Natural killer cell (primary cell): ENCODE data around the gene MMGT1. TPM values are rescaled to one million over a fixed set of nuclear protein-coding genes. Genes with fewer than 3 reads are reported as not detected.

Experiments used
- ATAC-seq, 3 donors: fragments of 150-1000 bp in 2 of 3; fragments of 200-7000 bp in 1 of 3; cut with Tn5 transposase; 1 replicate in 1 of 3; 2 replicates in 2 of 3; pipeline ENCODE4 v1.10.0; 2021; ENCODE audit warnings: mild to moderate bottlenecking in 2 of 3, moderate library complexity in 2 of 3
- DNase-seq, 2 donors: peaks; one replicate each; pipeline versions ENCODE4 v3.0.0 to v3.0.0-alpha.2; 2013 to 2021; ENCODE audit warnings: mixed read lengths in 1 of 2
- H3K27ac ChIP-seq: one replicate; pipeline ENCODE4 v1.5.1; 2013; ENCODE audit warnings: mild to moderate bottlenecking, low read length
- H3K27me3 ChIP-seq: one replicate; pipeline ENCODE4 v1.6.1; 2013; ENCODE audit warnings: low read length; ENCODE audit not compliant: control insufficient read depth, insufficient read depth
- H3K36me3 ChIP-seq: one replicate; pipeline ENCODE4 v1.6.1; 2013; ENCODE audit warnings: low read length; ENCODE audit not compliant: control insufficient read depth, insufficient read depth
- H3K4me1 ChIP-seq: one replicate; pipeline ENCODE4 v1.6.1; 2013; ENCODE audit warnings: low read length; ENCODE audit not compliant: control insufficient read depth, insufficient read depth
- H3K4me3 ChIP-seq: one replicate; pipeline ENCODE4 v1.5.1; 2013; ENCODE audit warnings: low read length
- H3K9me3 ChIP-seq: one replicate; pipeline ENCODE4 v1.6.1; 2013; ENCODE audit warnings: low read length; ENCODE audit not compliant: control insufficient read depth, insufficient read depth
- H3K27ac Mint-ChIP-seq, 2 donors: one replicate each; pipeline ENCODE4 v1.8.0; 2022; ENCODE audit warnings: mild to moderate bottlenecking in 2 of 2, mixed read lengths in 2 of 2, moderate library complexity in 1 of 2
- H3K27me3 Mint-ChIP-seq, 2 donors: one replicate each; pipeline ENCODE4 v1.8.0; 2022; ENCODE audit warnings: low read depth in 2 of 2, mixed read lengths in 2 of 2
- H3K36me3 Mint-ChIP-seq: one replicate; pipeline ENCODE4 v1.8.0; 2022; ENCODE audit warnings: mixed read lengths
- H3K4me1 Mint-ChIP-seq, 2 donors: one replicate each; pipeline ENCODE4 v1.8.0; 2022; ENCODE audit warnings: mixed read lengths in 2 of 2
- H3K4me3 Mint-ChIP-seq: one replicate; pipeline ENCODE4 v1.8.0; 2022; ENCODE audit warnings: mild to moderate bottlenecking, moderate library complexity, mixed read lengths
- H3K9me3 Mint-ChIP-seq, 2 donors: one replicate each; pipeline ENCODE4 v1.8.0; 2022; ENCODE audit warnings: mixed read lengths in 2 of 2
- WGBS: methylation state at CpG from one replicate; pipeline ENCODE4 v1.1.7; 2013; ENCODE audit warnings: missing lambda C conversion rate; ENCODE audit not compliant: insufficient coverage; 5-methylcytosine and 5-hydroxymethylcytosine counted together
- intact Hi-C: fragments of 100-400 bp; cut with micrococcal nuclease; formaldehyde crosslinking; loops from one replicate; pipeline ENCODE4 v1.14.2; 2022
- total RNA-seq, 4 donors: library from RNA; stranded (reverse); fragments of 120-200 nt in 1 of 4; gene quantifications; one replicate each; pipeline versions ENCODE4 v1.2.3 to v1.2.4, GENCODE V29; 2013 to 2022
- TF ChIP-seq, protein P1 (sequence below): fragments of 200-600 bp; IDR thresholded peaks from one replicate; pipeline ENCODE4 v1.8.0; 2022; ENCODE audit warnings: antibody characterized with exemption

The MMGT1 gene
- total RNA-seq, 3 donors from 2014 or later (not counting 1 experiment from before 2014, with no cell fraction given), result 18.2 to 22.2 (median 21.4) TPM

- H3K27me3 Mint-ChIP-seq, result peaks cover 0 to 8% of the 10 kb centered on the region in 2 donors
- no peaks in the 10 kb centered on the region for H3K27me3 ChIP-seq
- peak within 1 kb of the TSS; percentile 85 for H3K27ac ChIP-seq
- H3K4me3 ChIP-seq, result peak within 1 kb of the TSS; percentile 94
- H3K36me3 ChIP-seq, result no peaks in the 10 kb centered on the region
- DNase-seq (peak; percentile 50 to 78), ATAC-seq (peak; percentile 94 to 95 (median 95))
- H3K4me1 ChIP-seq, result peaks cover 22% of the 10 kb centered on the region
- H3K4me1 Mint-ChIP-seq, result peaks cover 22 to 49% of the 10 kb centered on the region in 2 donors
- WGBS, result under 1% methylated on average over 59 of the region's 68 CpGs
- peak within 1 kb of the TSS; percentile 53 to 91 for H3K27ac Mint-ChIP-seq
- H3K9me3 ChIP-seq, result no peaks in the 10 kb centered on the region
- no peaks in the 10 kb centered on the region for H3K9me3 Mint-ChIP-seq
- H3K36me3 Mint-ChIP-seq, result no peaks in the 10 kb centered on the region
- TF ChIP-seq, protein P1, sequence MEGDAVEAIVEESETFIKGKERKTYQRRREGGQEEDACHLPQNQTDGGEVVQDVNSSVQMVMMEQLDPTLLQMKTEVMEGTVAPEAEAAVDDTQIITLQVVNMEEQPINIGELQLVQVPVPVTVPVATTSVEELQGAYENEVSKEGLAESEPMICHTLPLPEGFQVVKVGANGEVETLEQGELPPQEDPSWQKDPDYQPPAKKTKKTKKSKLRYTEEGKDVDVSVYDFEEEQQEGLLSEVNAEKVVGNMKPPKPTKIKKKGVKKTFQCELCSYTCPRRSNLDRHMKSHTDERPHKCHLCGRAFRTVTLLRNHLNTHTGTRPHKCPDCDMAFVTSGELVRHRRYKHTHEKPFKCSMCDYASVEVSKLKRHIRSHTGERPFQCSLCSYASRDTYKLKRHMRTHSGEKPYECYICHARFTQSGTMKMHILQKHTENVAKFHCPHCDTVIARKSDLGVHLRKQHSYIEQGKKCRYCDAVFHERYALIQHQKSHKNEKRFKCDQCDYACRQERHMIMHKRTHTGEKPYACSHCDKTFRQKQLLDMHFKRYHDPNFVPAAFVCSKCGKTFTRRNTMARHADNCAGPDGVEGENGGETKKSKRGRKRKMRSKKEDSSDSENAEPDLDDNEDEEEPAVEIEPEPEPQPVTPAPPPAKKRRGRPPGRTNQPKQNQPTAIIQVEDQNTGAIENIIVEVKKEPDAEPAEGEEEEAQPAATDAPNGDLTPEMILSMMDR, result no peak
- peak within 1 kb of the TSS; percentile 92 for H3K4me3 Mint-ChIP-seq
- intact Hi-C loops, result no loop called here
Observed at GRCh38 chrX:135985157-135985972, 11.6 kb upstream of the MMGT1 start, which contains the start of gene SLC9A6. Gene SLC9A6 (plus strand): TSS chrX:135985435. CDS start chrX:135985659, 224 bp downstream.

DNA sequence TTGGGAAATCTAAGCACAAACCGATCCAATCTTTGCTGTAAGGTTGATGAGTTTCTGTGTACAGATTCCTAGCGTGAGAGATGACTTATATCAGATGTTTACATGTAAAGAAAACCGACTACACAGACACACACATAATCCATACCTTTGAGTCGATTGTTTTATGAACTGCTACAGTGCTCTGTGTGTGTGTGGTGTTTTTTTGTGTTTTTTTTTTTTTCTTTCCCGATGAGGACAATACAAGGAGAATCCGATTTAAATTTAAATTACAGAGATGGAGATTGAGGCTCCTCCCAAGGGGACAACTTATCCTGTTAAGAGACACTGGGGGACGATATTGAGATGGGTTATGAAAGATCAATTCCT lies 11.0 kb upstream of the MMGT1 start:
- Histone ChIP-seq H3K36me3 (no peaks in the 10 kb centered on the region), H3K27ac (peak overlapping the region; percentile 81), H3K9me3 (no peaks in the 10 kb centered on the region), H3K4me3 (peak overlapping the region; percentile 94), H3K27me3 (no peaks in the 10 kb centered on the region), H3K4me1 (peaks cover 22% of the 10 kb centered on the region)
- intact Hi-C loops, result no loop called here
- no peaks in the 10 kb centered on the region for H3K36me3 Mint-ChIP-seq
- peak overlapping the region; percentile 92 for H3K4me3 Mint-ChIP-seq
- H3K27ac Mint-ChIP-seq, result peak overlapping the region; percentile 53 to 91
- H3K27me3 Mint-ChIP-seq, result peaks cover 0 to 8% of the 10 kb centered on the region in 2 donors
- no peaks in the 10 kb centered on the region for H3K9me3 Mint-ChIP-seq
- peaks cover 22 to 49% of the 10 kb centered on the region in 2 donors for H3K4me1 Mint-ChIP-seq
- DNase-seq, result peak in 1 of 2 donors; percentile 5
- TF ChIP-seq, protein P1, result no peak
- ATAC-seq, result no peak
- WGBS, result 0% methylated on average over 1 of the region's 7 CpGs

DNA sequence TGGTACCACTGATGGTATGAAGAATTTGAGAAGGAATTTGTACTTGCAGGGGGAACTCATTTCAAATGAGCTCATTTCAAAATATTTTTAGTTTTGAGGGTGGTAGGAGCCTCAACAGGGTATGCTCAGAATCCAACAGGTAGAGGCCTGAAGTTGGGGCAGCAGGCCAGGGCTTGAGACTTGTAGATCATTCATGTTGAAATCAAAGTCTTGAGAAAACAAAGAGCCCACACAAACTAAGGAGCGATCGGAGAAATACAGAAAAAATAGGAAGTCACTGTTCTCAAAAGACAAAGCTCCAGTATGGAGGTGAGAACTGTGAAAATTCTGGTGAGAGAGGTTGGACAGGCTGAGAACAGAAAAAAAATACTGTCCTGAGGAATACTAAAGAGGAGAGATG lies 10.5 kb upstream of the MMGT1 start:
- DNase-seq (no peak), ATAC-seq (no peak)
- peaks cover 22 to 44% of the 10 kb centered on the region in 2 donors for H3K4me1 Mint-ChIP-seq
- peaks cover 22% of the 10 kb centered on the region for H3K4me1 ChIP-seq
- 49% methylated on average over 2 of the region's 2 CpGs for WGBS
- intact Hi-C loops, result no loop called here
- peaks cover 0 to 10% of the 10 kb centered on the region in 2 donors for H3K27me3 Mint-ChIP-seq
- TF ChIP-seq, protein P1, result no peak
- H3K4me3 ChIP-seq, result peak overlapping the region; percentile 94
- H3K4me3 Mint-ChIP-seq, result peak overlapping the region; percentile 92
- H3K9me3 ChIP-seq, result no peaks in the 10 kb centered on the region
- peak overlapping the region; percentile 53 to 91 for H3K27ac Mint-ChIP-seq
- H3K36me3 Mint-ChIP-seq, result no peaks in the 10 kb centered on the region
- H3K9me3 Mint-ChIP-seq, result no peaks in the 10 kb centered on the region
- peak overlapping the region; percentile 81 for H3K27ac ChIP-seq
- no peaks in the 10 kb centered on the region for H3K27me3 ChIP-seq
- no peaks in the 10 kb centered on the region for H3K36me3 ChIP-seq
